ENCODE results near the gene MCEMP1. TPM values are rescaled to one million over a fixed set of nuclear protein-coding genes. Genes with fewer than 3 reads are reported as not detected.

MCEMP1 gene
- total RNA-seq, 1 donor from 2014 or later = not detected

DNA sequence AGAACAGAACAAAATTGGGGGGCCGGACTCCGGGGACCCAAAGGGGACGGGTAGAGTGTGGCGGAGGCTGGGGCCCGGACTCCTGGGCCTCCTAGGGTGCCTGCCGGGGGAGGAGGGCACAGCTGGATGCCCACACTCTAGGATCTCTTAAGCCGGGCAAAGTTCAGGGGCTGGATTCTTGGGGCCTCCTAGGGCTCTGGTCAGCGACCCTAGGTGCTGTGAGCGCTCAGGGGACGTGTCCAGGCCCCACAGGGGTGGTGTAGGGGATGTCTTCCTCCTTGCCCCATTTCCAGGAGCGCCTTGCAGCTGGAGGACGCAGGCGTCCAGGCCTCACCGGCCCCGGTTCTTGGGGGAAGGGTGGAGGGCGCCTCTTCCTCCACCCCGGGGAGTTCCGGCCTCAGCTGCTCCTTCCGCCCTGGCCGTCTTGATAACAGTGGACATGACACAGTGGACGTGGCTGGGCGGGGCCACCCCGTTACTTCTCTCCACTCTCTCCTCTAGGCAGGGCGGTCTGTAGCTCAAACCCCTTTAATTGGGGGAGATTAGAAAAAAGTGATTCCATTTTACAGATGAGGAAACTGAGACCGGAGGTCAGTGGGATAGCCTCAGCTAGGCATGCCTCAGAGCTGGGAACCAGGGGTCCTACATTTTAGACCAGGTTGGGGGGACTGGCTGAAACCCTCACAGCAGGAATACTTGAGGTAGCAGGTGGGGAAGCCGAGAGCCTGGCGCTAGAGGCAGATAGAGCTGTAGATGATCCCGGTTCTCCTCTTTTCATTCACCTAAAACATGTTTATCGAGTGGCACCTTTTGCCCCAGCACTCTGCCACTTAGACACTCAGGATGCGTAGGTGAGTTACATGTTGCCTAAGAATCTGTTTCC, 39.3 kb upstream of the MCEMP1 start:
- no peak for DNase-seq (ENCODE audit: low spot score)
- no peak overlapping the region for H3K27ac Mint-ChIP-seq (ENCODE audit: unreplicated experiment)
- no peaks in the 10 kb centered on the region for H3K4me1 Mint-ChIP-seq (ENCODE audit: low read depth)
- peaks cover 26% of the 10 kb centered on the region for H3K27me3 Mint-ChIP-seq (ENCODE audit: low read depth)
- H3K36me3 Mint-ChIP-seq (ENCODE audit: low read depth) = peaks cover 1% of the 10 kb centered on the region
- TF ChIP-seq, protein P1, sequence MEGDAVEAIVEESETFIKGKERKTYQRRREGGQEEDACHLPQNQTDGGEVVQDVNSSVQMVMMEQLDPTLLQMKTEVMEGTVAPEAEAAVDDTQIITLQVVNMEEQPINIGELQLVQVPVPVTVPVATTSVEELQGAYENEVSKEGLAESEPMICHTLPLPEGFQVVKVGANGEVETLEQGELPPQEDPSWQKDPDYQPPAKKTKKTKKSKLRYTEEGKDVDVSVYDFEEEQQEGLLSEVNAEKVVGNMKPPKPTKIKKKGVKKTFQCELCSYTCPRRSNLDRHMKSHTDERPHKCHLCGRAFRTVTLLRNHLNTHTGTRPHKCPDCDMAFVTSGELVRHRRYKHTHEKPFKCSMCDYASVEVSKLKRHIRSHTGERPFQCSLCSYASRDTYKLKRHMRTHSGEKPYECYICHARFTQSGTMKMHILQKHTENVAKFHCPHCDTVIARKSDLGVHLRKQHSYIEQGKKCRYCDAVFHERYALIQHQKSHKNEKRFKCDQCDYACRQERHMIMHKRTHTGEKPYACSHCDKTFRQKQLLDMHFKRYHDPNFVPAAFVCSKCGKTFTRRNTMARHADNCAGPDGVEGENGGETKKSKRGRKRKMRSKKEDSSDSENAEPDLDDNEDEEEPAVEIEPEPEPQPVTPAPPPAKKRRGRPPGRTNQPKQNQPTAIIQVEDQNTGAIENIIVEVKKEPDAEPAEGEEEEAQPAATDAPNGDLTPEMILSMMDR (IDR thresholded peaks at IDR 0.05) = no peak
- peak overlapping the region; percentile 57 for H3K4me3 Mint-ChIP-seq (ENCODE audit: unreplicated experiment)
- H3K9me3 Mint-ChIP-seq (ENCODE audit: low read depth) = no peaks in the 10 kb centered on the region

DNA sequence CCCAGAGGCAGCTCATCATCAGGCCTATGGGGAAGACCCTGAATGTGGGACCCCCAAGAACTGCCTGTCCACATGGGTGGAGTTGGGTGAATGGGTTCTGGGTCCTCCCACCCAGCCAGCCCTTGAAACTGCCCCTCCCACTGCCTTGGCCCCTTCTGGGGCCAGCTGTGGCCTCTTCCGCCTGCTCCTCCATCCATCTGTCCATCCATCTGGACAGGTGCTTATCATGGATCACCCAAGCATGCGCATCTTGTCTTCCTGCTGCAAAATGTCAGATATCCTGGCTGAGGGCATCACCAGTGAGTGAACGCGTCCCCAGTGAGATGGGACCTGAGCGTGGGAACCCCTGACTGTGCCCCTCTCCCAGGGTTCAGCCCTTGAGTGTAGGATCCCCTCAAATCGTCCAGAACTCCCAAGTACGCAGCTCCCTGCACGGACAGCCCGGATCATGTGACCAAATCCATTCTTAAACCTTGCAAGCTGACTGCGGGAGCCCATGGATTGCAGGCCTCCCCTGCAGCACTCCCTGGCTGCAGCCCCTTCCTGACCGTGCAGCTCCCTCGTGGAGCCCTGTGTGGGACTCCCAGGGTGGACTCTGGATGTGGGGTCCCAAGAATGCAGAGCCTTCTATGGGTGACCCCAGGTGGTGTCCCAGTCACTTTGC, 38.0 kb upstream of the MCEMP1 start:
- TF ChIP-seq, protein P1 (IDR thresholded peaks at IDR 0.05) = no peak
- H3K4me3 Mint-ChIP-seq (ENCODE audit: unreplicated experiment) = no peak overlapping the region
- no peaks in the 10 kb centered on the region for H3K9me3 Mint-ChIP-seq (ENCODE audit: low read depth)
- no peak for DNase-seq (ENCODE audit: low spot score)
- H3K27me3 Mint-ChIP-seq (ENCODE audit: low read depth) = peaks cover 25% of the 10 kb centered on the region
- no peak overlapping the region for H3K27ac Mint-ChIP-seq (ENCODE audit: unreplicated experiment)
- H3K4me1 Mint-ChIP-seq (ENCODE audit: low read depth) = no peaks in the 10 kb centered on the region
- H3K36me3 Mint-ChIP-seq (ENCODE audit: low read depth) = no peaks in the 10 kb centered on the region

DNA sequence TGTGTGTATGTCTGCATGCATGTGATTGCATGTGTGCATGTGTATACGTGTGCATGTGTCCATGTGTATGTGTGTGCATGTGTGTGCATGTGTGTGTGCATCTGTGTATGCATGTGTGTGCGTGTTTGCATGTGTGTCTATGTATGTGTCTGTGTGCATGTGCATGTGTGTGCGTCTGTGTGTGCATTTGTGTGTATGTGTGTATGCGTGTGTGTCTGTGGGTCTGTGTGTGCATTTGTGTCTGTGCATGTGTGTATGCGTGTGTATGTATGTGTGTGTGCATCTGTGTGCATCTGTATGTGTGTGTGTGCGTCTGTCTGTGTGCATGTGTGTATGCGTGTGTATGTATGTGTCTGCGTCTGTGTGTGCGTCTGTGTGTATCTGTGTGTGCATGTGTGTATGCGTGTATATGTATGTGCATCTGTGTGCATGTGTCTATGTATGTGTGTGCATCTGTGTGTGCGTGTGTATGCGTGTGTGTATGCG, 37.0 kb upstream of the MCEMP1 start:
- H3K27me3 Mint-ChIP-seq (ENCODE audit: low read depth) = peaks cover 21% of the 10 kb centered on the region
- no peaks in the 10 kb centered on the region for H3K4me1 Mint-ChIP-seq (ENCODE audit: low read depth)
- no peak for DNase-seq (ENCODE audit: low spot score)
- H3K9me3 Mint-ChIP-seq (ENCODE audit: low read depth) = no peaks in the 10 kb centered on the region
- no peak overlapping the region for H3K27ac Mint-ChIP-seq (ENCODE audit: unreplicated experiment)
- no peak overlapping the region for H3K4me3 Mint-ChIP-seq (ENCODE audit: unreplicated experiment)
- TF ChIP-seq, protein P1 (IDR thresholded peaks at IDR 0.05) = no peak
- H3K36me3 Mint-ChIP-seq (ENCODE audit: low read depth) = no peaks in the 10 kb centered on the region

DNA sequence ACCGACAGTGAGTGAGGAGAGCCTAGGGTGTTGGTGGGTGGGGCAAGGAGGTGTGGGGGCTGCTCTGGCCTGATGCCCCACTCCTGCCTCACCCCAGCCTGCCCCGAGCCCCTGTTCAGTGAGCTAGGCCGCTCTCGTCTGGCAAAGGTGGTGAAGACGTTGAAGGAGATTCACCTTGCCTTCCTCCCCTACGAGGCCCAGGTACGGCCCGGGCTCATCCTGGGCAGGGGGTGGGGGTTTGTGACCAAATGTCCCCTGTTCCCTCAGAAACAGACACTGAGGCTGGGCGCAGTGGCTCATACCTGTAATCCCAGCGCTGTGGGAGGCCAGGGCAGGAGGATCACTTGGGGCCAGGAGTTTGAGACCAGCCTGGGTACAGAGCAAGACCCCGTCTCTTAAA, 36.1 kb upstream of the MCEMP1 start:
- DNase-seq (ENCODE audit: low spot score) = no peak
- H3K4me3 Mint-ChIP-seq (ENCODE audit: unreplicated experiment) = no peak overlapping the region
- TF ChIP-seq, protein P1 (IDR thresholded peaks at IDR 0.05) = no peak
- no peaks in the 10 kb centered on the region for H3K9me3 Mint-ChIP-seq (ENCODE audit: low read depth)
- no peaks in the 10 kb centered on the region for H3K36me3 Mint-ChIP-seq (ENCODE audit: low read depth)
- no peak overlapping the region for H3K27ac Mint-ChIP-seq (ENCODE audit: unreplicated experiment)
- H3K27me3 Mint-ChIP-seq (ENCODE audit: low read depth) = peaks cover 19% of the 10 kb centered on the region
- H3K4me1 Mint-ChIP-seq (ENCODE audit: low read depth) = no peaks in the 10 kb centered on the region

Data from chondrocyte (in vitro differentiated cells).